Measurements from ENCODE around the gene SPEF1.
"Not testable (repeated sequence)": the region's sequence is repeated elsewhere in the genome, so short reads cannot be mapped to it uniquely, and the experiment has no call there.

Gene SPEF1

GRCh38 chr20:3796477-3797225 lies 15.4 kb upstream of the SPEF1 start:
- TF ChIP-seq CTCF (IDR thresholded peaks at IDR 0.05; ENCODE audit: unreplicated experiment in 3 of 3) = no peak
- peaks cover 49% of the 10 kb centered on the region for H3K4me1 Mint-ChIP-seq
- peak overlapping the region; percentile 97 to 99 (median 98) for H3K27ac Mint-ChIP-seq
- H3K27me3 Mint-ChIP-seq (ENCODE audit: low read depth) = peaks cover 4% of the 10 kb centered on the region
- peaks cover 3% of the 10 kb centered on the region for H3K36me3 Mint-ChIP-seq (ENCODE audit: low read depth)
- no peaks in the 10 kb centered on the region for H3K9me3 Mint-ChIP-seq
- peak overlapping the region; percentile 87 to 90 (median 88) for H3K4me3 Mint-ChIP-seq

GRCh38 chr20:3795511-3796468 lies 14.5 kb upstream of the SPEF1 start, which contains the start of gene CDC25B:
TSS of gene CDC25B (plus strand) at chr20:3796310. CDS start at chr20:3796532, 222 bp downstream.
- H3K36me3 Mint-ChIP-seq (ENCODE audit: low read depth) = no peaks in the 10 kb centered on the region
- H3K27ac Mint-ChIP-seq = peak within 1 kb of the TSS; percentile 97 to 99 (median 98)
- H3K27me3 Mint-ChIP-seq (ENCODE audit: low read depth) = peaks cover 4% of the 10 kb centered on the region
- peak in 2 of 3 experiments; percentile 37 to 41 for TF ChIP-seq CTCF (IDR thresholded peaks at IDR 0.05; ENCODE audit: unreplicated experiment in 3 of 3)
- H3K4me1 Mint-ChIP-seq = peaks cover 49% of the 10 kb centered on the region
- H3K9me3 Mint-ChIP-seq = no peaks in the 10 kb centered on the region
- peak within 1 kb of the TSS; percentile 87 to 92 (median 88) for H3K4me3 Mint-ChIP-seq

GRCh38 chr20:3794701-3795420 lies 13.6 kb upstream of the SPEF1 start:
- peak overlapping the region in 2 of 3 experiments; percentile 88 to 95 for H3K27ac Mint-ChIP-seq
- no peaks in the 10 kb centered on the region for H3K36me3 Mint-ChIP-seq (ENCODE audit: low read depth)
- H3K4me3 Mint-ChIP-seq = peak overlapping the region; percentile 87 to 92 (median 88)
- H3K4me1 Mint-ChIP-seq = peaks cover 41% of the 10 kb centered on the region
- H3K27me3 Mint-ChIP-seq (ENCODE audit: low read depth) = peaks cover 4% of the 10 kb centered on the region
- TF ChIP-seq CTCF (IDR thresholded peaks at IDR 0.05; ENCODE audit: unreplicated experiment in 3 of 3) = no peak
- no peaks in the 10 kb centered on the region for H3K9me3 Mint-ChIP-seq

- H3K36me3 Mint-ChIP-seq (ENCODE audit: low read depth); H3K27me3 Mint-ChIP-seq (ENCODE audit: low read depth); H3K9me3 Mint-ChIP-seq; H3K27ac Mint-ChIP-seq: not testable (repeated sequence)
- Mint-ChIP-seq H3K4me1 (peaks cover 34% of the 10 kb centered on the region), H3K4me3 (peak overlapping the region; percentile 41 to 57 (median 56))
These were observed 12.9 kb upstream of the SPEF1 start for GRCh38 chr20:3794168-3794567.

- H3K27ac Mint-ChIP-seq = peak overlapping the region in 2 of 3 experiments; percentile 2 to 15
- H3K36me3 Mint-ChIP-seq (ENCODE audit: low read depth); H3K27me3 Mint-ChIP-seq (ENCODE audit: low read depth); H3K9me3 Mint-ChIP-seq: not testable (repeated sequence)
- H3K4me1 Mint-ChIP-seq = peaks cover 23% of the 10 kb centered on the region
- H3K4me3 Mint-ChIP-seq = peak overlapping the region; percentile 52 to 78 (median 71)
These were observed 8.0 kb upstream of the SPEF1 start for GRCh38 chr20:3789201-3789600.

GRCh38 chr20:3788685-3789155 lies 7.5 kb upstream of the SPEF1 start:
- H3K27ac Mint-ChIP-seq = peak overlapping the region in 2 of 3 experiments; percentile 2 to 15
- TF ChIP-seq CTCF (IDR thresholded peaks at IDR 0.05; ENCODE audit: unreplicated experiment in 3 of 3) = no peak
- peaks cover 4% of the 10 kb centered on the region for H3K36me3 Mint-ChIP-seq (ENCODE audit: low read depth)
- H3K27me3 Mint-ChIP-seq (ENCODE audit: low read depth) = peaks cover 4% of the 10 kb centered on the region
- peaks cover 24% of the 10 kb centered on the region for H3K4me1 Mint-ChIP-seq
- no peaks in the 10 kb centered on the region for H3K9me3 Mint-ChIP-seq
- peak overlapping the region; percentile 52 to 78 (median 71) for H3K4me3 Mint-ChIP-seq

All from nephron (organoid).